Measurements from ENCODE around the gene STK38.
"Not testable (repeated sequence)": the region's sequence is repeated elsewhere in the genome, so short reads cannot be mapped to it uniquely, and the experiment has no call there.

Gene STK38

DNA sequence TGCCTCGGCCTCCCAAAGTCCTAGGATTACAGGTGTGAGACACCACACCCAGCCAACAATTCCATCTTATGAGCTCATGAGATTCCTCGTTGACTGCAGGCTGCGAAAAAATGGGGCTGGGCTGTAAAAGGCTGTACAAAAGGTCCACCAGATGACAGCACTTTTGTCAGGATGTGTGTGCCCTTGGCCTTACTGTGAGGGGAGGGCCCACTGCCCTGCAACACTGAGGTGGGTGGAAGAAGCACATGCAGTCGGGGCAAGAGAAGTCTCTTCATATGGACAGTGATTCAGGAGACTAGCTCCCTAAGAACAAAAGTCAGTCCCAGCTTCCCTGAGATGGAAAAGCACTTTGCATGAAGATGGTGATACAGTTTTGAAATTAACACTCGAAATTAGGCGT lies 54.0 kb downstream of the STK38 start:
- Histone ChIP-seq H3K27me3 (ENCODE audit: control insufficient read depth in 1 of 2, insufficient read depth in 2 of 2, low read length in 2 of 2) (no peaks in the 10 kb centered on the region), H3K27ac (ENCODE audit: low read depth, low read length) (no peak overlapping the region), H3K4me3 (ENCODE audit: low read depth in 1 of 2, low read length in 2 of 2) (no peak overlapping the region), H3K36me3 (ENCODE audit: control insufficient read depth in 1 of 2, insufficient read depth in 2 of 2, low read length in 2 of 2) (peaks cover 28 to 53% of the 10 kb centered on the region in 2 donors), H3K4me1 (ENCODE audit: control insufficient read depth in 1 of 2, insufficient read depth in 2 of 2, low read length in 2 of 2) (no peaks in the 10 kb centered on the region), H3K9me3 (ENCODE audit: control insufficient read depth in 1 of 2, low read length in 2 of 2) (no peaks in the 10 kb centered on the region), H3K9ac (ENCODE audit: low read depth in 1 of 2, low read length in 2 of 2) (no peak overlapping the region)

DNA sequence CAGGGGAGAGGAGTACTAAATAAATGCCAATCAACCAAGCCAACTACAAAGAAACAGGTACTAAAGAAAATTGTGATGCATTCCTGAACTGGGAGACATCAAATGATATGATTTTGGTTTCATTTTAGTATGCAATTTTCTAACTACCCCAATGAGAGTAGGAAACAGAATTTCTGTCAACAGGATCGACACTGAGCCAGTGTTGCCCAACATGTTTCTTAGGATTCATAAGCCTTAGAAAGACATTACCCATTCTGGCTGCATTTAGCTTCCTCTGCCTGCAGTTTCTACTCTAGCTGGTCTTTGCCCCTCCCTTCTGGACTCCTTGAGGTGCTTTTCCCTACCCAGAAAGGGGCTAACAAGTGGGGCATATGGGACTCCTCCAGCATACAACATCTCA lies 54.7 kb downstream of the STK38 start:
- no peaks in the 10 kb centered on the region for H3K4me1 ChIP-seq (ENCODE audit: control insufficient read depth in 1 of 2, insufficient read depth in 2 of 2, low read length in 2 of 2)
- no peaks in the 10 kb centered on the region for H3K9me3 ChIP-seq (ENCODE audit: control insufficient read depth in 1 of 2, low read length in 2 of 2)
- H3K36me3 ChIP-seq (ENCODE audit: control insufficient read depth in 1 of 2, insufficient read depth in 2 of 2, low read length in 2 of 2), result peaks cover 33 to 57% of the 10 kb centered on the region in 2 donors
- no peaks in the 10 kb centered on the region for H3K27me3 ChIP-seq (ENCODE audit: control insufficient read depth in 1 of 2, insufficient read depth in 2 of 2, low read length in 2 of 2)
- no peak overlapping the region for H3K27ac ChIP-seq (ENCODE audit: low read depth, low read length)
- no peak overlapping the region for H3K9ac ChIP-seq (ENCODE audit: low read depth in 1 of 2, low read length in 2 of 2)
- no peak overlapping the region for H3K4me3 ChIP-seq (ENCODE audit: low read depth in 1 of 2, low read length in 2 of 2)

- Histone ChIP-seq H3K36me3 (ENCODE audit: control insufficient read depth in 1 of 2, insufficient read depth in 2 of 2, low read length in 2 of 2) (peaks cover 39 to 57% of the 10 kb centered on the region in 2 donors), H3K9ac (ENCODE audit: low read depth in 1 of 2, low read length in 2 of 2) (no peak overlapping the region), H3K27ac (ENCODE audit: low read depth, low read length) (no peak overlapping the region), H3K9me3 (ENCODE audit: control insufficient read depth in 1 of 2, low read length in 2 of 2) (no peaks in the 10 kb centered on the region), H3K27me3 (ENCODE audit: control insufficient read depth in 1 of 2, insufficient read depth in 2 of 2, low read length in 2 of 2) (no peaks in the 10 kb centered on the region), H3K4me1 (ENCODE audit: control insufficient read depth in 1 of 2, insufficient read depth in 2 of 2, low read length in 2 of 2) (no peaks in the 10 kb centered on the region), H3K4me3 (ENCODE audit: low read depth in 1 of 2, low read length in 2 of 2) (no peak overlapping the region)
These were observed 55.2 kb downstream of the STK38 start for GRCh38 chr6:36492092-36492491.

DNA sequence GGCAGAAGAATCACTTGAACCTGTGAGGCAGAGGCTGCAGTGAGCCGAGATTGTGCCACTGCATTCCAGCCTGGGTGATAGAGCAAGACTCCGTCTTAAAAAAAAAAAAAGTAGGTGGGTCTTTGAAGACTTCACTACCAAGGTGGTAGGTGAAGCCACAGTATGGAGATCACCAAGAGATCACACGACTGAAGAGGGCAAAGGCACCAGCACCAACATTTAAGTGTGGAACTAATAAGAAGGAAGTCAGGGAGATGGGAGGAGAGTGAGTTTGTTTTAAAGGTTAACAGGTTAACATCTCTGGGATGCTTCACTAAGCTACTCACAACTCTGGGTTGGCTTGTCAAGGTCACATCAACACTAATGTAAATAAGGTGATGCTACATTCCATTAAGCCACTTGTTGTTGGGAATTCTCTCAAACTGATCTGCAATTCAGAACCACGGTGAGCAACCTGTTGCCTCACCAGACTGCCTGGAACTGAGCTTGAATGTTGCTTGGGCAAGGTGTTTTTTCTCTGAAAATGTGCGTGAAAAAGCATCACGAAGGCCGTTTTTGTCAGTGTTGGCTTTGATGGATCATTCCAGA lies 55.8 kb downstream of the STK38 start:
- Histone ChIP-seq H3K27me3 (ENCODE audit: control insufficient read depth in 1 of 2, insufficient read depth in 2 of 2, low read length in 2 of 2) (no peaks in the 10 kb centered on the region), H3K9ac (ENCODE audit: low read depth in 1 of 2, low read length in 2 of 2) (no peak overlapping the region), H3K27ac (ENCODE audit: low read depth, low read length) (no peak overlapping the region), H3K4me1 (ENCODE audit: control insufficient read depth in 1 of 2, insufficient read depth in 2 of 2, low read length in 2 of 2) (no peaks in the 10 kb centered on the region), H3K36me3 (ENCODE audit: control insufficient read depth in 1 of 2, insufficient read depth in 2 of 2, low read length in 2 of 2) (peaks cover 36 to 58% of the 10 kb centered on the region in 2 donors), H3K4me3 (ENCODE audit: low read depth in 1 of 2, low read length in 2 of 2) (no peak overlapping the region), H3K9me3 (ENCODE audit: control insufficient read depth in 1 of 2, low read length in 2 of 2) (no peaks in the 10 kb centered on the region)

GRCh38 chr6:36489426-36489825 lies 57.9 kb downstream of the STK38 start:
- Histone ChIP-seq H3K36me3 (ENCODE audit: control insufficient read depth in 1 of 2, insufficient read depth in 2 of 2, low read length in 2 of 2) (peaks cover 27 to 57% of the 10 kb centered on the region in 2 donors), H3K4me3 (ENCODE audit: low read depth in 1 of 2, low read length in 2 of 2) (no peak overlapping the region), H3K9me3 (ENCODE audit: control insufficient read depth in 1 of 2, low read length in 2 of 2) (no peaks in the 10 kb centered on the region), H3K9ac (ENCODE audit: low read depth in 1 of 2, low read length in 2 of 2) (no peak overlapping the region), H3K4me1 (ENCODE audit: control insufficient read depth in 1 of 2, insufficient read depth in 2 of 2, low read length in 2 of 2) (no peaks in the 10 kb centered on the region), H3K27ac (ENCODE audit: low read depth, low read length) (no peak overlapping the region), H3K27me3 (ENCODE audit: control insufficient read depth in 1 of 2, insufficient read depth in 2 of 2, low read length in 2 of 2) (no peaks in the 10 kb centered on the region)

- Histone ChIP-seq H3K36me3 (ENCODE audit: control insufficient read depth in 1 of 2, insufficient read depth in 2 of 2, low read length in 2 of 2) (peaks cover 26 to 55% of the 10 kb centered on the region in 2 donors), H3K27me3 (ENCODE audit: control insufficient read depth in 1 of 2, insufficient read depth in 2 of 2, low read length in 2 of 2) (no peaks in the 10 kb centered on the region), H3K4me3 (ENCODE audit: low read depth in 1 of 2, low read length in 2 of 2) (no peak overlapping the region), H3K9ac (ENCODE audit: low read depth in 1 of 2, low read length in 2 of 2) (no peak overlapping the region), H3K27ac (ENCODE audit: low read depth, low read length) (no peak overlapping the region), H3K4me1 (ENCODE audit: control insufficient read depth in 1 of 2, insufficient read depth in 2 of 2, low read length in 2 of 2) (no peaks in the 10 kb centered on the region), H3K9me3 (ENCODE audit: control insufficient read depth in 1 of 2, low read length in 2 of 2) (no peaks in the 10 kb centered on the region)
These were observed 59.1 kb downstream of the STK38 start for GRCh38 chr6:36488221-36488620.

DNA sequence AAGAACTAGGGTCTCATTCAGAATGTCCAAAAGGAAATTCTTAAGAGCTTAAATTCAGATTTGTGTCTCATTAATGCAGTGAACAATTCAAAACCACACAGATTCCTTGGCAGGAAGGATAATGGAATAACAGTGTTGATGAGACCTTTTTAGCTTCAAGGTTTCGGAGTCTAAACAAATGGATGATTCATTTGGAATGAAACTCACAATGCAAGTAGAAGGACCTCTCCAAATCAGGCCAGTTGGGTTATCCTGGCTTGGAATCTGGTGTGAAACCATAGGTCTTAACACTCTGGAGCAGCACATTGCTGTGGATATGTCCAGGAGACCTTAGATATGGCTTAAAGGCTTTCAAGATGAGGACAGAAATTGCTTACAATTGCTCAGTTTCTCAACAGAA lies 59.6 kb downstream of the STK38 start:
- no peak overlapping the region for H3K9ac ChIP-seq (ENCODE audit: low read depth in 1 of 2, low read length in 2 of 2)
- no peak overlapping the region for H3K27ac ChIP-seq (ENCODE audit: low read depth, low read length)
- no peaks in the 10 kb centered on the region for H3K4me1 ChIP-seq (ENCODE audit: control insufficient read depth in 1 of 2, insufficient read depth in 2 of 2, low read length in 2 of 2)
- H3K9me3 ChIP-seq (ENCODE audit: control insufficient read depth in 1 of 2, low read length in 2 of 2), result no peaks in the 10 kb centered on the region
- peaks cover 26 to 54% of the 10 kb centered on the region in 2 donors for H3K36me3 ChIP-seq (ENCODE audit: control insufficient read depth in 1 of 2, insufficient read depth in 2 of 2, low read length in 2 of 2)
- no peak overlapping the region for H3K4me3 ChIP-seq (ENCODE audit: low read depth in 1 of 2, low read length in 2 of 2)
- H3K27me3 ChIP-seq (ENCODE audit: control insufficient read depth in 1 of 2, insufficient read depth in 2 of 2, low read length in 2 of 2), result no peaks in the 10 kb centered on the region

DNA sequence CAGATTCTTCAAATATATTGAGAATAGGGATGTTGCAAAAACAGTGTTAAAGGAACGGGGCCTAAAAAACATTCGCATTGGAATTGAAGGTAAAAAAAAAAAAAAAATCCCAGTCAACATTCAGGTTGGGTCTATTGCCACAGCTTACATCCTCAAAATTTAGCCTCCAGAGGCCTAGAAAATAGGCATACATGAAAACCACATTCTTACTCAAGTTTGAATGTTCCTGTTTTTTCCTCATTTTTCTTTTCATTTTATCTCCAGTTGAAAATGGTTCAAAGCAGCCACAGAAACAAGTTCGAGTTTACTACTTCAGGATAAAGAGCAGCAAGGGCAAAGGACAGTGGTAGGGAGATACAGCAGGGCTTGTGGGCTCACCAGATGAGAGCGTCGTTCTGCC lies 62.5 kb downstream of the STK38 start:
- peaks cover 37 to 67% of the 10 kb centered on the region in 2 donors for H3K36me3 ChIP-seq (ENCODE audit: control insufficient read depth in 1 of 2, insufficient read depth in 2 of 2, low read length in 2 of 2)
- no peak overlapping the region for H3K27ac ChIP-seq (ENCODE audit: low read depth, low read length)
- no peaks in the 10 kb centered on the region for H3K4me1 ChIP-seq (ENCODE audit: control insufficient read depth in 1 of 2, insufficient read depth in 2 of 2, low read length in 2 of 2)
- H3K4me3 ChIP-seq (ENCODE audit: low read depth in 1 of 2, low read length in 2 of 2), result no peak overlapping the region
- no peak overlapping the region for H3K9ac ChIP-seq (ENCODE audit: low read depth in 1 of 2, low read length in 2 of 2)
- H3K9me3 ChIP-seq (ENCODE audit: control insufficient read depth in 1 of 2, low read length in 2 of 2), result no peaks in the 10 kb centered on the region
- H3K27me3 ChIP-seq (ENCODE audit: control insufficient read depth in 1 of 2, insufficient read depth in 2 of 2, low read length in 2 of 2), result no peaks in the 10 kb centered on the region

- not testable (repeated sequence) for H3K4me3 ChIP-seq (ENCODE audit: low read depth in 1 of 2, low read length in 2 of 2); H3K27me3 ChIP-seq (ENCODE audit: control insufficient read depth in 1 of 2, insufficient read depth in 2 of 2, low read length in 2 of 2); H3K9ac ChIP-seq (ENCODE audit: low read depth in 1 of 2, low read length in 2 of 2); H3K9me3 ChIP-seq (ENCODE audit: control insufficient read depth in 1 of 2, low read length in 2 of 2); H3K27ac ChIP-seq (ENCODE audit: low read depth, low read length); H3K4me1 ChIP-seq (ENCODE audit: control insufficient read depth in 1 of 2, insufficient read depth in 2 of 2, low read length in 2 of 2)
- peaks cover 30 to 67% of the 10 kb centered on the region in 2 donors for H3K36me3 ChIP-seq (ENCODE audit: control insufficient read depth in 1 of 2, insufficient read depth in 2 of 2, low read length in 2 of 2)
These were observed 64.0 kb downstream of the STK38 start for GRCh38 chr6:36483326-36483725.

DNA sequence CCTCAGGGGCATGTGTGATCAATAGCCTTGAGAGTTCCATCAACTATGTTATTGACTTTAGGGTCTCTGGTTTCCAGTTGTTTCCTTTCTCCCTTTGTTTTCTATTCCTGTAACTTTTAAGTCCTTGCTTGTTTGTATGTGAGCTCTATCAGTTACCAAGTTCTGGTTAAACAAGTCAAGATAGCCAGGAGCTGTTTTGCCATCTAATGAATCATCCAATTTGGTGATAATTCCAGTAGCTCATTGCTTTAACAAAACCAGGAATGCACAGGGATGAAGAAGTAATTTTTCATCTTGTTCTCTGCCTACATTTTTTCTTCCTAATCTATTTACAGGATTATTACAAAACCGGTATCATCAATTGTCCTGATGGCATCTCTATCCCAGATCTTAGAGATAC lies 68.0 kb downstream of the STK38 start:
- no peak overlapping the region for H3K27ac ChIP-seq (ENCODE audit: low read depth, low read length)
- peaks cover 11 to 44% of the 10 kb centered on the region in 2 donors for H3K36me3 ChIP-seq (ENCODE audit: control insufficient read depth in 1 of 2, insufficient read depth in 2 of 2, low read length in 2 of 2)
- no peaks in the 10 kb centered on the region for H3K9me3 ChIP-seq (ENCODE audit: control insufficient read depth in 1 of 2, low read length in 2 of 2)
- H3K4me1 ChIP-seq (ENCODE audit: control insufficient read depth in 1 of 2, insufficient read depth in 2 of 2, low read length in 2 of 2), result no peaks in the 10 kb centered on the region
- no peak overlapping the region for H3K4me3 ChIP-seq (ENCODE audit: low read depth in 1 of 2, low read length in 2 of 2)
- no peaks in the 10 kb centered on the region for H3K27me3 ChIP-seq (ENCODE audit: control insufficient read depth in 1 of 2, insufficient read depth in 2 of 2, low read length in 2 of 2)
- no peak overlapping the region for H3K9ac ChIP-seq (ENCODE audit: low read depth in 1 of 2, low read length in 2 of 2)

GRCh38 chr6:36478051-36478526 lies 69.2 kb downstream of the STK38 start:
- H3K4me3 ChIP-seq (ENCODE audit: low read depth in 1 of 2, low read length in 2 of 2), result no peak overlapping the region
- no peak overlapping the region for H3K27ac ChIP-seq (ENCODE audit: low read depth, low read length)
- H3K27me3 ChIP-seq (ENCODE audit: control insufficient read depth in 1 of 2, insufficient read depth in 2 of 2, low read length in 2 of 2), result no peaks in the 10 kb centered on the region
- no peak overlapping the region for H3K9ac ChIP-seq (ENCODE audit: low read depth in 1 of 2, low read length in 2 of 2)
- H3K4me1 ChIP-seq (ENCODE audit: control insufficient read depth in 1 of 2, insufficient read depth in 2 of 2, low read length in 2 of 2), result no peaks in the 10 kb centered on the region
- no peaks in the 10 kb centered on the region for H3K9me3 ChIP-seq (ENCODE audit: control insufficient read depth in 1 of 2, low read length in 2 of 2)
- peaks cover 11 to 45% of the 10 kb centered on the region in 2 donors for H3K36me3 ChIP-seq (ENCODE audit: control insufficient read depth in 1 of 2, insufficient read depth in 2 of 2, low read length in 2 of 2)
